ENCODE data around the gene USP16.

USP16 gene

DNA sequence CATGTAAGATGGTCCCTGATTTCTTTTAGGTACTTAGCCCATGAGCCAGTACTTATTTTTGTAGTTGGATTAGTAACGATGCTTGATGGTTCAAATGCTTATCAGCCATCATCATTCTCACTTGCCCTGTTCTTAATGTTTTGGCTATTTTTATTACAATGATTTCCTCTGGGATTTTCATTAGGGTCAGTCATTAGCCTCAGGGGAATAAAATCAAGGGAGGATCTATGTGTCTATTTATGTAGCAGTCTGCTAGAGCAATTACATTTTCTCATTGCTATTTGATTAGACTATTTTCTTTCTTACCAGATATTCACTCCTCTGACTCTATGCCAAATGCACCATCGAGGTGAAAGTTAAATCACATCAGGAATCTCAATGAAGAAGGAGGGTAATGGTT, 59.9 kb downstream of the USP16 start:
- no peak for DNase-seq

- DNase-seq = no peak
Measured at GRCh38 chr21:29085106-29085752, 60.8 kb downstream of the USP16 start.

DNA sequence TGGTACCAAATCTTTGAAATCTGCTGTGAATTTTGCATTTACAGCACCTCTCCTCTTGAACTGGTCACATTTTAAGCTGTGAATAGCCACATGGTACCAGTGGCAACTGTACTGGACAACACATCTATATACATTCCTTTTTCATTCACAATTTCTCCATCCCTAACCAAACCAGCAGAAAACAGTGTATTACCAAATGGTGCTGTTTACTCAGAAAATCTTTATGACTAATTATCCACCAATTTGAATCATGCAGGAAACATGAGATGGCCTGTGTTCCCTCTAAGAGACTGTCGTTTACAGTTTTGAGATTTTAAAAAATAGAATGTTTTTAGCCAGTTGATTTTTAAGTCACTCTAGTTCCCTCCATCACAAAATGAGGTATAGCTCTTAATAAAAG, 66.6 kb downstream of the USP16 start:
- DNase-seq = peak; percentile 83

DNA sequence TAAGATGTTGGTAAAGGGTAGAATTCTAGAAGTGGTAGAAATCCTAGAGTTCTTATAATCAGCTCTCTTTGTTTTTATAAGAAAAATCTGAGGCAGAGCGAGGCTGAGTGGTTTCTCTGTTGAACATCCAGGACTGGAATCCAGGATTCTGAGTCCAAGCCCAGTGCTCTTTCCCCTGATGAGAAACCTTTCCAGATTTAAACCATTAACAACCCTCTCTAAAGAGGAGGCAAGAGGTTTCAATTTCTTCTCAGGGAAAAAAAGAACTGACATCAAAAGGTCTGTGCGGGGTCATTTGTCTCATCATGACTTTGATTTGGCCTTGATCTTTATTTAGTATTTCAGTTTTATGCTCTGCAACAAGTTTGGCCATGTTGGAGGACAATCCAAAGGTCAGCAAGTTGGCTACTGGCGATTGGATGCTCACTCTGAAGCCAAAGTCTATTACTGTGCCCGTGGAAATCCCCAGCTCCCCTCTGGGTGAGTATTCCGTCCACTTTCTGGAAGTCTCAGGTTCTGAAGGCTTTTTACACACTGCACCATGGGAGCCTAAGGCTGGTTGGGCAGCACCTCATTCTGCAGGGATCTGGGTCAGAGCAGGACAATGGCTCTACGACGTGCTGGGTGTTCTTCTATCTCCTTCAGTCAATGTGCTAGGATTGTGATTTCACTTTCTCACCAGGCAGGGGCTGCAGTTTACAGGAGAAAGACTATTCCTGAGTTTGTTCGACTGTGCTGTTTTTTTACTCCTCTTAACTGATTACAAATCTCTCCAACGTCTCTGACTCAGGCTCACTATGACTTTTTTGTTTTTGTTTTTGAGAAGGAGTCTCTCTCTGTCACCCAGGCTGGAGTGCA, 67.9 kb downstream of the USP16 start:
- peak; percentile 60 for DNase-seq

- DNase-seq = no peak
Measured at GRCh38 chr21:29096218-29097015, 71.9 kb downstream of the USP16 start.

GRCh38 chr21:29098156-29098555, 73.7 kb downstream of the USP16 start:
- DNase-seq = no peak

DNA sequence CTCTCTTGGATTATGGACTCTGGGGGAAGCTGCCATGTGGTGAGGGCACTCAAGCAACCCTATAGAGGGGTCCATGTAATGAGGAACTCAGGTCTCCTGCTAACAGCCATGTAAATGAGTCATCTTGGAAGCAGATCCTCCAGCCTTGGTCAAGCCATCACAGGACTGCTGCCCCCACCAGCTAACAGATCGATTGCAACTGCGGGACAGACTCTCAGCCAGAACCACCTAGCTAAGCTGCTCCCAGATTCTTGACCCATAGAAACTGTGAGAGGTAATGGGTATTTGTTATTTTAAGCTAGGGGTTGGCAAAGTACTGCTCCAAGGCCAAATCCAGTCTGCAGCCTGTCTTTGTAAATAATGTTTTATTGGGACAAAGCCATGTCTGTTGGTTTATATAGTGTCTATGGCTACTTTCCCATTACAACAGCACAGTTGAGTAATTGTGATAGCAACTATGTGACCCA, 78.4 kb downstream of the USP16 start:
- no peak for DNase-seq

Data from fibroblast of skin of scalp (primary cell).